Fibroblast of skin of back (primary cell): ENCODE results near the gene ZKSCAN3. TPM values are rescaled to one million over a fixed set of nuclear protein-coding genes. Genes with fewer than 3 reads are reported as not detected.
"Not testable (repeated sequence)": the region's sequence is repeated elsewhere in the genome, so short reads cannot be mapped to it uniquely, and the experiment has no call there.

ENCODE experiments used
- DNase-seq: peaks from one replicate; pipeline ENCODE4 v3.0.0-alpha.2; 2013
- polyA plus RNA-seq, 2 experiments: library from polyadenylated mRNA; unstranded; fragments of 120-200 nt; gene quantifications; one replicate each; pipeline ENCODE4 v1.2.1, GENCODE V29; 2013; ENCODE audit not compliant: insufficient read length in 2 of 2

ZKSCAN3 gene
- 3.1 TPM for polyA plus RNA-seq (2013, experiment 1 of 2; ENCODE audit: insufficient read length)
- polyA plus RNA-seq (2013, experiment 2 of 2; ENCODE audit: insufficient read length): 3.5 TPM

- DNase-seq: peak; percentile 77
Observed at GRCh38 chr6:28349892-28350737, at the start of gene ZKSCAN3. Gene ZKSCAN3 (plus strand): TSS chr6:28349947. CDS start chr6:28359587, 9,640 bp downstream.

- DNase-seq: no peak
Observed at GRCh38 chr6:28303570-28303969, 46.2 kb upstream of the ZKSCAN3 start.

DNA sequence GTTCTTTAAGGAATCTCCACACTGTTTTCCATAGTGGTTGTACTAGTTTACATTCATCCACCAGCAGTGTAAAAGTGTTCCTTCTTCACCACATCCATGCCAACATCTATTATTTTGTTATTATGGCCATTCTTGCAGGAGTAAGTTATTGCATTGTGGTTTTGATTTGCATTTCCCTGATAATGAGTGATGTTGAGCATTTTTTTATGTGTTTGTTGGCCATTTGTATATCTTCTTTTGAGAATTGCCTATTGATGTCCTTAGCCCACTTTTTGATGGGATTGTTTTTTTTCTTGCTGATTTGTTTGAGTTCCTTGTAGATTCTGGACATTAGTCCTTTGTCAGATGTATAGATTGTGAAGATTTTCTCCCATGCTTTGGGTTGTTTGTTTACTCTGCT is 43.4 kb upstream of the ZKSCAN3 start:
- DNase-seq: not testable (repeated sequence)

- DNase-seq: peak; percentile 17
Observed at GRCh38 chr6:28311139-28311823, 38.5 kb upstream of the ZKSCAN3 start.

- no peak for DNase-seq
Observed at GRCh38 chr6:28312939-28313338, 36.8 kb upstream of the ZKSCAN3 start.

DNA sequence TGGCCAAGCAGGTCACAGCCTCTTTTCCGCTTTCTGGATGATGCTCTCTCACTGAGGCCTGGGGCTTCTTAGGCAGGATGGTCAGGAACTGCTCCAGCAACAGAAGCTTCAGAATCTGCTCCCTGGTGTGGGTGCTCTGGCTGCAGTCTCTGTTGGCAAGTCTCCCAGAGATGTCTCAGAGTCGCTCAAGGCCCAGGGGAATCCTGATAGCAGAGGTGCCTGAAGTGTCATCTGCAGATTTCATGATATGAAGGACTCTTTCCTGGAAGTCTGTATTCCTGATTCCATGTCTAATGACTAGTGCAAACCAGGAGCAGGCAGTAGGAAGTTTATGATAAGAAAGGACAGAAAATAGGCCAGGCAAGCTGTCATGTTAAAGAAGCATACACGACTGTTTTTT is 34.1 kb upstream of the ZKSCAN3 start:
- DNase-seq: peak; percentile 33

DNA sequence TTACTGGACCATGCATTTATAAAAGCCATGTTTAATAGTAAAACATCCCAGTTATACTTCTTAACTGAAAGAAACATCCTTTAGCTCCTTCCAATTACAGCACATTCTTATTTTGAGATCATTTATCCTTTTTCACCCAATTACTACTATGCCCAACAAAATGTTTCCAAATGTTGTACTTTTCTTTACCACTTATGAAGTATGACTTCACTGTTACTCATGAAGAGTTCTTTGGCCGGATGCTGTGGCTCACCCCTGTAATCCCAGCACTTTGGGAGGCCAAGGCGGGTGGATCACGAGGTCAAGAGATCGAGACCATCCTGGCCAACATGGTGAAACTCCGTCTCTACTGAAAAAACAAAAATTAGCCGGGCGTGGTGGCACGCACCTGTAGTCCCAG is 31.9 kb upstream of the ZKSCAN3 start:
- DNase-seq: not testable (repeated sequence)

DNA sequence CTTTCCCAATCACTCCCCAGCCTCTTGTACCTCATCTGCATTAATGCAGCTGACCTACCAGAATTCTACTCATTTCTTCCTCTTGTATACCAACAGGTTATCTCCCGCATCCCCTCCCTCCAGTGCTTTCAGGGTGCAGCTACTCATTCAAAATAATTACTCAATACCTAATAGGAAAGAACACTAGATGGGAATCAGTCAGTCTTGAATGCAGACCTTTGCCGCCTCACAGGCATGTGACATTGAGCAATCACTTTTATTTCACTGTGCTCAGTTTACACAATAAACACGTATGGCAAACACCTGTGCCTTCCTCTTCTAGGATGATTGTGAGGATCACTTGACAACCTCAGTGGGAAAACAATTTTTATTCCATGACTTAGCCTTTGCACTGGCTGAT is 27.1 kb upstream of the ZKSCAN3 start:
- DNase-seq: no peak

DNA sequence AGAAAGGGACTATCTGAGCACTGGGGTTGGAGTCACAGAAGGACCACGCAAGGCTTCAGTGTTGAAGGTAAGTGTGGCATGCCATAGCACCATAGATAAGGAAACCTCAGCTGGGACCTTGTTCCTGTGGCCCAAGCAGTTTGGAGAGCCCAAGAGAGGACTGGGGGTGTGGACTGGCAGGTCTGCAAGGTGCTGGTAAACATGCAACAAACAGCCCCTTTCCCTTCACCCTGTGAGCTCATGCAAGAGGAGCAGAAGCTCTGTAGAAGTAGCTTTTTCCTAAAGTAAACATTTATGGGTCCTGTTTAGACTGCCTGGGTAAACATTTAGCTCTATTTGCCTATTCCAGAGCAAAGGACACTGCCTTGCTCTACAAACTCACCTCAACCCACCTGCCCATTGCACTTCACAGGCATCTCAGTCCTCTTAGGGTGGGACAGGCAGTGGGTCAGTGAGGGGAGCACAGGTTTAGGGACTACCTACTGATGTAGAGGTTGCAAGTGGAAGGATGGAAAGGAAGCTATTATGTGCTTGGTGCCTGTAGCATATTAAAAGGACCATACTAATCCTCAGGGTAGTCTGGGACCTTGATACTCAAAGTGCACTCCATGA is 25.8 kb upstream of the ZKSCAN3 start:
- DNase-seq: no peak

GRCh38 chr6:28326371-28326948 is 23.3 kb upstream of the ZKSCAN3 start:
- no peak for DNase-seq

DNA sequence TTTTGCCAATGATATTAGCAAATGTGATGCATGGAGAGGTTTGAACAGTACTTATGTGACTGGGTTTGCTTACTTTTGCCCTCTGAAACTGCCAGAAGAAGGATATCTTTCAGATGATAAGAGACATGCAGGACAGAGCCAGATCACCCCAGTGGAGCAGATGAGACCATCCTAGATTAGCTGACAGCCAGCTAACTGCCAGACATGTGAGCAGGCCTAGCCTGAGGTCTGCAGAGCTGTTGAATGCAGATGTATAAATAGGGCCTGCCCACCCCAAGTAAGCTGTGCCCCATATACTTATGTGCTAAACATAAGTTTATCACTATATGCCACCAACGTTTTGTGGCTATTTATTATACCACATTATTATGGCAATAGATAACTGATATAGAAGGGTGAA is 19.7 kb upstream of the ZKSCAN3 start:
- DNase-seq: no peak

GRCh38 chr6:28333047-28333446 is 16.7 kb upstream of the ZKSCAN3 start:
- no peak for DNase-seq

GRCh38 chr6:28333599-28334018 is 16.1 kb upstream of the ZKSCAN3 start:
- DNase-seq: no peak

GRCh38 chr6:28334286-28335039 is 15.3 kb upstream of the ZKSCAN3 start:
- DNase-seq: no peak

DNA sequence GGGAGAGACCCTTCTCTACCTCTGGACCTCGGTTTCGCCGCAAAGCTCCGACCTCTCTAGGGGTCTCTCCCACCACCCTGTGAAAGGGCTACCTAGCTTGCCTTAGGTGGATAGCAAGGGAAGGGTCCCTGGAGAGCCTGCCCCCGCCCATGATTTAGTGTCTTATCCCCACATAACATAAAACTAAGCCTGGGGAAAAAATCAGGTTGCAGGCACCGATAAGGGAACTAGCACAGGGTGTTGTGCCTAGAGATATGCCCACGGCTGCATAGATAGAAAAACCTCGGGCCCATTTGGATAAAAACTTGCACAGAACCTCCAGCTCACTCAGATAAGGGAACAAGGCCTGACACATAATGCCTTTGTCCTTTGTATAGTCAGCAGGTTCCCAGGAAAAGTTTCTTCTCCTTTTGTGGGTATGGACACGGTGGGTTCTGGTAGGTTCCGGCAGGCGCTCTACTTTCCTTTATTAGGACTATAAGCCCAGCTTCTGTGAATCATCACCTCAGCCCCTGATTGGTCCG is 14.6 kb upstream of the ZKSCAN3 start:
- DNase-seq: no peak

GRCh38 chr6:28335564-28336283 is 14.0 kb upstream of the ZKSCAN3 start, which contains the start of gene ZSCAN31:
Gene ZSCAN31 (minus strand): TSS chr6:28336148. CDS start chr6:28329683, 6,465 bp downstream.
- DNase-seq: peak; percentile 99

DNA sequence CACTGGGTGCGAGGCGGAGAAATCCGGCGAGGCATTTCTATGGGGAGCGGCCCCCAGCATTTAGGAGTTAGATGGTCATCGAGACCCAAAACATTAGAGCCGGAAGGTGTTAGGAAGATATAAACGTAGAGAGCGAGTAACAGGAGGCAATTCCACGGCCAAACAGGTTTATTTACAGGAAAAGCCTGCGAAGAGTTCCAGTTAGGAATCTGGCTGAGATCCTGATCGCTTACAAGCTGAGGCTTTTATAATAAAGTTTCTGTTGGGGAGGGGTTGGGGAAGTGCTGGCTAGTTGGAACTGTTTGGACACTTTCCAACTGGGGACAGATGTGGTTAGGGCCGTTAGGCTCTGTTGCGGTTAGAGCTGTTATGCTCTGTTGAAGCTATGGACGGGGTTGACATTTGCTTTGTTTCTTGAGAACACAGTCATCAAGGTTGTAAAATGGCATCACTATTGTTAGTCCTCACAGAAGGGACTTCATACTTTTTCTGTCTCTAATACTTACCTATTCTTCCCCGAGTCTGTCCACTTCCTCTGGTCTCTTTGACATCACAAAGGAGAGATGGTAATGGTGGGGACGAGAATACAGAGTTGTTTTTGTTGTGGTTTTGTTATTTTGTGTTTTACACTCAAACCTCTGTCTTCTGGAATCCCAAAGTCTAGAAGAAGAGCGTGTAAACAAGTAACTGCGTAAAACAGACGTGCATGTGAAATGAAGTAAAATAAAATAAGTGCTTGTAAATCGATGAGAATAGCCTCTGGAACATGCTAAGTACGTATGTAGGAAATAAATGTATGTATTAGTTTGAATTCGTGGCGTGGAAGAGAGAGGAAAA is 13.2 kb upstream of the ZKSCAN3 start:
- DNase-seq: peak; percentile 50

- no peak for DNase-seq
Observed at GRCh38 chr6:28337121-28337520, 12.6 kb upstream of the ZKSCAN3 start.

- DNase-seq: no peak
Observed at GRCh38 chr6:28340310-28341095, 9.2 kb upstream of the ZKSCAN3 start.
